Adrenal gland (tissue), 12 donors: ENCODE results near the gene BSND. TPM values are rescaled to one million over a fixed set of nuclear protein-coding genes. Genes with fewer than 3 reads are reported as not detected.

Source experiments
- DNase-seq, 7 donors: peaks; one replicate each; pipeline ENCODE4 v3.0.0-alpha.2; 2019 to 2020
- H3K27ac ChIP-seq, 5 donors: fragments of 200-600 bp; sonication (generic) in 4 of 5; 1 replicate in 3 of 5; 2 replicates in 2 of 5; pipeline versions ENCODE4 v1.5.1 to v1.8.0; 2016 to 2020; ENCODE audit warnings: mild to moderate bottlenecking in 1 of 5
- H3K27me3 ChIP-seq: fragments of 200-600 bp; 2 replicates; pipeline ENCODE4 v1.8.0; 2021
- H3K36me3 ChIP-seq, 2 donors: fragments of 200-600 bp; replicated peaks in 1 of 2; 1 replicate in 1 of 2; 2 replicates in 1 of 2; pipeline versions ENCODE4 v1.5.1 to v1.8.0; 2018 to 2022
- H3K4me1 ChIP-seq, 2 donors: fragments of 200-600 bp; replicated peaks in 1 of 2; 1 replicate in 1 of 2; 2 replicates in 1 of 2; pipeline versions ENCODE4 v1.5.1 to v1.8.0; 2018 to 2021
- H3K4me3 ChIP-seq, 4 donors: fragments of 200-600 bp; sonication (generic) in 3 of 4; one replicate each; pipeline ENCODE4 v1.5.1; 2016 to 2018
- H3K9me3 ChIP-seq, 3 donors: fragments of 200-600 bp; sonication (generic) in 1 of 3; replicated peaks in 1 of 3; 1 replicate in 2 of 3; 2 replicates in 1 of 3; pipeline versions ENCODE4 v1.5.1 to v1.8.0; 2016 to 2021
- CTCF ChIP-seq, 6 experiments: fragments of 450-650 bp in 4 of 6; fragments of 200-600 bp in 2 of 6; sonication (generic) in 1 of 6; IDR thresholded peaks; 1 replicate in 5 of 6; 2 replicates in 1 of 6; pipeline versions ENCODE4 v1.5.1 to v1.8.0; 2016 to 2021; ENCODE audit warnings: antibody characterized with exemption in 6 of 6, mild to moderate bottlenecking in 2 of 6, moderate library complexity in 1 of 6
- POLR2A ChIP-seq, 2 donors: fragments of 450-650 bp; IDR thresholded peaks; one replicate each; pipeline ENCODE4 v1.6.1; 2017; ENCODE audit warnings: antibody characterized with exemption in 2 of 2, mild to moderate bottlenecking in 2 of 2, moderate library complexity in 1 of 2
- WGBS, 4 donors: extraction: QIAGEN DNeasy Blood & Tissue Kit in 2 of 4; methylation state at CpG; one replicate each; pipeline versions ENCODE4 v1.1.5 to v1.1.7; 2013 to 2017; 5-methylcytosine and 5-hydroxymethylcytosine counted together
- intact Hi-C, 2 donors: fragments of 100-400 bp; cut with DNase I; formaldehyde crosslinking; loops; one replicate each; pipeline versions ENCODE4 v1.14.1 to v1.15.0; 2022 to 2023
- polyA plus RNA-seq, 3 donors: library from polyadenylated mRNA; stranded (reverse); fragments of 200-250 nt in 2 of 3; fragments of 350-450 nt in 1 of 3; fragmentation: Illumina TruSeq in 1 of 3; extraction: RNeasy Lipid Tissue Mini Kit (QIAGEN cat#74804) in 1 of 3; gene quantifications; one replicate each; pipeline ENCODE4 v1.2.3, GENCODE V29; 2013 to 2014
- total RNA-seq, 9 donors: library from RNA; depleted of rRNA in 4 of 9; stranded (reverse); fragments of >200 nt in 4 of 9; fragments of 120-200 nt in 1 of 9; fragmentation: NEBNext Ultra II Directional in 1 of 9; extraction: Animal tissue kit (Norgen Biotek cat#: 25700) in 1 of 9; gene quantifications; one replicate each; pipeline versions ENCODE4 v1.1.0 to v1.2.4, GENCODE V29; 2013 to 2023
- donor health status: healthy with polysubstance abuse.
- donor health status: Bipolar disorder and iron deficiency.
- donor health status: DM: yes; HTN: yes; CAD: no.
- donor health status: DM: no; HTN: no; CAD: no.
- donor health status: DM: no; HTN: no; CAD: no.
- donor health status: DM: yes; HTN: yes; CAD: no.

Gene BSND
- total and polyA plus RNA-seq, 12 donors: 0.04 to 0.44 (median 0.08) TPM; not detected in 9

DNA sequence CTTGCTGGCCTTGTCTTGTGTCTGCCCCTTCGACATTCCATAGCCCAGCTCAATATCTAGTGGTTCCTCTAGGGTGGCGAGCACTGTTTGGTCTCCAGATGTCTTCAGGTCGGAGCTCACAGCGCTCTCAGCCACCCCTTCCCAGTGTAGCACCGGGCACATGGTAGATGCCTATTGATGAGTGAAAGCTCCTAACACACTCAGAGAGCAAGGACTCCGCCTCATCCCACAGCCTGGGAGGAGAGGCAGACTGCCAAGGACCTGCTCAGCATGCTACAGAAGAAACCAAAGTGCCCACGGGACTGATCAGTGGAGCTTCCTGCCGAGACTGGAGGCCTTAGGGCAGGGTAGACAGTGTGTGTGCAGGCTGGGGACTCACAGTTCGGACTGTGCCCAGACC lies 51.5 kb downstream of the BSND start:
- DNase-seq: peak in 6 of 7 donors; percentile 55 to 70 (median 66)
- Histone ChIP-seq H3K4me1 (peaks cover 0 to 12% of the 10 kb centered on the region in 2 donors), H3K36me3 (no peaks in the 10 kb centered on the region), H3K27ac (no peak overlapping the region), H3K27me3 (no peaks in the 10 kb centered on the region), H3K9me3 (no peaks in the 10 kb centered on the region), H3K4me3 (no peak overlapping the region)
- intact Hi-C loops: no loop called here
- TF ChIP-seq POLR2A (IDR thresholded peaks at IDR 0.05) (no peak), CTCF (IDR thresholded peaks at IDR 0.05) (no peak)
- WGBS, 4 donors: 56 to 69% (median 61%) methylated on average over 5 to 9 of the region's 9 CpGs

- Histone ChIP-seq H3K4me1 (peaks cover 0 to 12% of the 10 kb centered on the region in 2 donors), H3K27me3 (no peaks in the 10 kb centered on the region), H3K36me3 (no peaks in the 10 kb centered on the region), H3K27ac (no peak overlapping the region), H3K9me3 (no peaks in the 10 kb centered on the region), H3K4me3 (no peak overlapping the region)
- DNase-seq: no peak
- intact Hi-C loops: no loop called here
- no peak for TF ChIP-seq POLR2A (IDR thresholded peaks at IDR 0.05)
- no peak for TF ChIP-seq CTCF (IDR thresholded peaks at IDR 0.05)
- WGBS, 4 donors: 79 to 100% (median 94%) methylated on average over 2 to 5 of the region's 5 CpGs
These were observed 52.4 kb downstream of the BSND start for GRCh38 chr1:55051169-55051568.

- Histone ChIP-seq H3K27ac (no peak overlapping the region), H3K27me3 (no peaks in the 10 kb centered on the region), H3K4me1 (peaks cover 0 to 12% of the 10 kb centered on the region in 2 donors), H3K4me3 (no peak overlapping the region), H3K9me3 (no peaks in the 10 kb centered on the region), H3K36me3 (no peaks in the 10 kb centered on the region)
- 72 to 83% (median 75%) methylated on average over 9 of the region's 9 CpGs for WGBS, 4 donors
- no peak for TF ChIP-seq CTCF (IDR thresholded peaks at IDR 0.05)
- no peak for TF ChIP-seq POLR2A (IDR thresholded peaks at IDR 0.05)
- DNase-seq: peak in 1 of 7 donors; percentile 0
- intact Hi-C loops: no loop called here
These were observed 52.9 kb downstream of the BSND start for GRCh38 chr1:55051621-55052020.

- intact Hi-C loops: no loop called here
- no peak overlapping the region for H3K4me3 ChIP-seq
- DNase-seq: peak in 6 of 7 donors; percentile 31 to 79 (median 77)
- TF ChIP-seq POLR2A (IDR thresholded peaks at IDR 0.05): no peak
- TF ChIP-seq CTCF (IDR thresholded peaks at IDR 0.05): no peak
- WGBS, 4 donors: 77 to 86% (median 85%) methylated on average over 6 to 29 of the region's 29 CpGs
- no peaks in the 10 kb centered on the region for H3K27me3 ChIP-seq
- peaks cover 0 to 12% of the 10 kb centered on the region in 2 donors for H3K4me1 ChIP-seq
- H3K36me3 ChIP-seq: no peaks in the 10 kb centered on the region
- peak overlapping the region in 1 of 5 donors; percentile 72 for H3K27ac ChIP-seq
- no peaks in the 10 kb centered on the region for H3K9me3 ChIP-seq
These were observed 53.7 kb downstream of the BSND start for GRCh38 chr1:55052221-55053142.
